ENCODE measurements around the gene NFAM1.

The NFAM1 gene

DNA sequence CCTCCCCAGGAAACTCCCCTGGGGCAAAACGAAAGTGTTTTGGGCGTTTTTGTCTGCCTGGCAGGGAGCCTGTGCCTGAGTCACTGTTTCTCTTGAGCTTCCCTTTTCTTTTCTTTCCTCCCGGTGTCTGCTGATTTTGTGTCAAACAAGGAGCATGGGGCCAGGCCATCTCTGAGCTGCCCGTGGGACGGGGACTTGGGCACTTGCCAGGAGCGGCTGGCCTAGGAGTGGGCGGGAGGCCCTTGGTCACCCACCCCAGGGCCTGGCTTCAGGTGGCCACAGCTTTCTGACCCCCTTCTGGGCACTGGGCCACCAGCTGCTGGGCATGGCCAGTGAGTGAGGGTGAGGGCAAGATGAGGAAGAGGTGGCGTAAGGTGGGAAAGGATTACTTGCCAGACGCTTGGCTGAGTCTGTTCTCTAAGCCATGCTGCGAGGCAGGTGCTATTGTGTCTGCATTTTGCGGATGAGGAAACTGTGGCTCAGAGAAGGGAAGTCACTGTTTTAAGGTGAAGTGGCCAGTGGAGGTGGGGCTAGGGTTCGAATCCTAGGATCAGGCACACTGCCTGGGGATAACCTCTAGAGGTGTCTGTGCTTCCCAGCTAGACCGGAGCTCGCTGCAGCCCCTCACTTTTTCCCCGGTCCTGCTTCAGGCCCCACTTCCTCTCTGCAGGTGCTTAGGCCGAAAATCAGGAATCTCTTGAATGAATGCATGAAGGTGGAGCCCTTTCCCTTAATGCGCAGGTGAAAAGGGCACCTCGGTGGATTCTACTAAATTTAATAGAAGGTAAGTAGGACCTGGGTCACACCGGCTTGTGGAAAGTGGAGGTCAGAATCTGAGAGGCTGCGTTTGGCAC is 7.8 kb upstream of the NFAM1 start:
- no peak for DNase-seq

- no peak for DNase-seq
These were observed 6.9 kb upstream of the NFAM1 start for GRCh38 chr22:42439021-42439567.

DNA sequence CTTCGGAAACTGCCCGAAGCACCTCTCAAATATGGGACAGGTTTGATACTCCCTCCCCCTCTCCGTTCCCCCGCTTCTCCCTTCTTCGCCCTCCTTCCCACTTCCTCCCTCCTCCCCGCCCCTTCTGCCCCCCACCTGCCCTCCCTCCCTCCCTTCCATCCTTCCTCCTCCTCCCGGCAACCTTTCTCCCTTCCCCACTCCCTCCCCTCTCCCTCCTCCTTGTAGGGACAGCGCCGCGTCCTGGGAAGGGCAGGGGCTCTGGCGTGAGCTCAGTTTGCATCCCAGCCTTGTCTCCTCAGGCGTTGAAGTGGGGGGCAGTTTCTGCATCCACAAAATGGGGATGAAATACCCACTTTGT is 6.1 kb upstream of the NFAM1 start:
- no peak for DNase-seq

- DNase-seq = peak; percentile 78
These were observed 5.5 kb upstream of the NFAM1 start for GRCh38 chr22:42437488-42438292.

- DNase-seq = no peak
These were observed 4.2 kb upstream of the NFAM1 start for GRCh38 chr22:42436404-42436803.

DNA sequence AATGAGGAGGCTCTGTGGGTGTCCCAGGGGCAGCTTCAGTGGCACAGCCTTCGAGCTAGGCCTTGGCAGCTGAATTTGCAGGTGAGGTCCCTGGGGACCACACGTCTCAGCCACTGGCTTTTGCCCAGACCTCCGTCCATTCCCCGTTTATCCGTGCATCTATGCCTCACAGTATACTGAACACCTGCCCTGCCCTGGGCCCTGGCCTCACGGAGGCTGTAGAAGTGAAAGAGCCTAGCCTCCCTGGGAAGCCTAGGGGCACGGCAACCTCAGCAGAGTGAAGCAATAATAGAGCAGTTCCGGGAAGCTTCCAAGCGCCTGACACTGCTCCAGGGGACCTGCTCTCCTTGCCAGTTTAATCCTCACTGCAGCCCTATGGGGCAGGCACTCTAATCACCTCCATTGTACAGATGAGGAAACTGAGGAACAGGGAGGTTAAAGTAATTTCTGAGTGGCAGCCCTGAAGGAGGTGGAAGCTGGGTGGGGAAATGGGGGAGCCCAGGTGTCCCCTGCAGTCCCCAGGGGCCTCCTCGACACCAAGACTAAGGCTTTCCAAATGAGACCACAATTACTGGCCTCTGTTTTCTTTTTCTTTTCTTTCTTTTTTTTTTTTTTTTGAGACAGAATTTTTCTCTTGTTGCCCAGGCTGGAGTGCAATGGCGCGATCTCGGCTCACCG is 2.7 kb upstream of the NFAM1 start:
- DNase-seq = no peak

DNA sequence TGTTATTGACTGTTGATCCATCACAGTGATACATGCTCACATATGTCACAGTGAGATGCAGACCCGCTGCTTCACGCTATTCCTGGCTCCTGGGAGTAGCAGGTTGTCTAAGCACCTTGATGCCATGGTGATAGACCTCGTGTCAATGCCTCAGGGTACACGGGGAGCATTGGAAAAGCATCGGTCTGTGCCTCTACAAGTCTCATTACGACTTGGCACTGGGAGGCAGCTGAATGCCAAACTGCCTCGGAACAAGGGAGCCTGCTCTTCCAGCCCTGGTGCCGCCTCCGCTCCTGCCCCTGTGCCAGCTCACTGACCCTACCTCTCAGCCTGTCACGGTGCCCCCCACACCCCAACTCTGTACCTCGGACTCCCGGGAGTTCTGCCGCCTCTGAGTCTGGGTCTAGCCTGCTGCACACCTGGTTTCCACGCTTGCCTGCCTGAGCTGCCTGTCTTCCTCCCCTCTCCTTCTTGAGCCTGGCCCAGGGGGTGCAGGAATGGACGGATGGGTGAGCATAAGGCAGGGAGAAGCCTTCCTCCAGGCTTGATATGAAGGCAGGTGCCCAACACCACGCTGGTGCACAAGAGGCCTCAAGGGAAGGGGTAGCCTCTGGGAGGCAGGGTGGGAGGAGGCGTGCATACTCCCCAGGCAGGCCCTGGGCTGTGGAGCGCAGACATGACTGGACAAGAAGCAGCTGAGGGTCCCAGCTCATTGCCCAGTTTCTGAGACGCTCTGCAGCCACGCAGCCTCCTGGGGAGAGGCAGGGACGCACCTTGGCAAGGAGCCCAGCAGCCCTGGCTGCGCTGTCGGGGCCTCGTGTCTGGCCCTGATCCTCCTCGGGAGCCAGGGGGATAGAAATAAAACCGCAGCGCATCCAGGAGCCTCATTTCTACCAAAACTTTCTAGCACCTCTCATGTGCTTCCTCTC is 1.8 kb upstream of the NFAM1 start:
- DNase-seq = no peak

DNA sequence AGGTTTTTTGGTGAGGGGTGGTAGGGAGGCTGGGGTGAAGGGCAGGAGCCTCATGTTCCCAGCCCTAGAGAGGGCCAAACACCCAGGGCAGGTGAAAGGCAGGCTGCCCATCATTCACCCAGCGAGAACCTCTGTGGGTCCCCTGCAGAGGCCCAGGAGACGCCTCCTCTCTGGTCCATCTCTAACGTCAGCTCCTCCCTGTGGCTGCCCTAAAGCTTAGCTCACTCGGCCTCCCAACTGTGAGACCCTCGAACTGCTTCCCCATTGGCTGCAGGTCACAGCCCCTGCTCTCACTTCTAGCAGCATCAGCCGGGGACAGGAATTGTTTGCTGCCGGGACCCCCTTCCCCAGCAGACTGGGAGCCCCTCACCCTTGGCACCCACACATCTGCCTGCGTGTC is 615 bp upstream of the NFAM1 start:
- no peak for DNase-seq

- DNase-seq = no peak
These were observed 693 bp downstream of the NFAM1 start for GRCh38 chr22:42431401-42432019.

DNA sequence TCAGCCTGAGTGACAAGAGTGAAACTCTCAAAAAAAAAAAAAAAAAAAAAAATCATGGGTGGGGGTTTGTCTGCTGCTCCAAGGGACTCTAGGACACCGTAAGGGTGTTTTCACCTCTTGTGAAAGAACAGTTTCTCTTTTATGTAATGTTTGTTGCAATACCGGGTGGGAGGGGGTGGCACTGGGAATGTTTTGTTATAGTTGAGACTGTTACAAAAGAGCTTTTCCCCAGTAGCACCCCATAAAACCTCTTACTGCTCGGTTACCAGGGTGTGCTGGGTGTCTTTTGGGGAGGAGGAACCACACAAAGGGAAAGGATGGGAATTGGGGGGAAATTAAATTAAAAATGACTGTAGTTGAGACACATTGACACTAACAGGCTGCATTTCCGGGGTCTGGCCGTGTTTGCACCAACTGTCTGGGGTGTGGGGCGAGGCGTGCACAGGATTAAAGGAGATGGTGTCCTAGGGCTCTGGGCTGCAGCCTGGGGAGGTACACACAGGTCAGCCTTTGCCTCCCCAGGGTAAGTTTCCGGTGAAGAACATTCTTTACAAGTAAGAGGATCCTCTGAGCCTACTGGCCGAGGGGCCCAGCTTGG is 1.6 kb downstream of the NFAM1 start:
- DNase-seq = no peak

DNA sequence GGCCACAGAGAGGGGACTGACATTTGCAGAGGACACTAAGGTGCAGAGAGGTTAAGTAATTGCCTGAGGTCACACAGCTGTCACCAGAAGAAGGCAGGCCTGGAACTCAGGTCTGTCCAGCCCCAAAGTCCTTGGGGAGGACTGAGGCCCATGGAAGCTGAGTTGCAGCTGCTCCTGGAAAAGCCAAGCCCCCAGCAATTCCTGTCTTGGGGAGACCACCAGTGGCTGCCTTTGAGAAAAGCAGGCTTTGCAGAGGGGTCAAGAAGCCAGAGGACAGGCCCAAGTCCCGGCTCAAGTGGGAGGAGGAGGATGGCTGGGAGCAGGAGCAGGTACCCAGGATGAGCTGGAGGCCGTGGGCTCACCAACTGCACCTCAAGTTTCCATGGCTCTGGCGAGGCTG is 3.4 kb downstream of the NFAM1 start:
- no peak for DNase-seq

GRCh38 chr22:42428025-42428424 is 4.2 kb downstream of the NFAM1 start:
- no peak for DNase-seq

GRCh38 chr22:42427167-42427566 is 5.0 kb downstream of the NFAM1 start:
- no peak for DNase-seq

GRCh38 chr22:42425989-42426355 is 6.2 kb downstream of the NFAM1 start:
- no peak for DNase-seq

DNA sequence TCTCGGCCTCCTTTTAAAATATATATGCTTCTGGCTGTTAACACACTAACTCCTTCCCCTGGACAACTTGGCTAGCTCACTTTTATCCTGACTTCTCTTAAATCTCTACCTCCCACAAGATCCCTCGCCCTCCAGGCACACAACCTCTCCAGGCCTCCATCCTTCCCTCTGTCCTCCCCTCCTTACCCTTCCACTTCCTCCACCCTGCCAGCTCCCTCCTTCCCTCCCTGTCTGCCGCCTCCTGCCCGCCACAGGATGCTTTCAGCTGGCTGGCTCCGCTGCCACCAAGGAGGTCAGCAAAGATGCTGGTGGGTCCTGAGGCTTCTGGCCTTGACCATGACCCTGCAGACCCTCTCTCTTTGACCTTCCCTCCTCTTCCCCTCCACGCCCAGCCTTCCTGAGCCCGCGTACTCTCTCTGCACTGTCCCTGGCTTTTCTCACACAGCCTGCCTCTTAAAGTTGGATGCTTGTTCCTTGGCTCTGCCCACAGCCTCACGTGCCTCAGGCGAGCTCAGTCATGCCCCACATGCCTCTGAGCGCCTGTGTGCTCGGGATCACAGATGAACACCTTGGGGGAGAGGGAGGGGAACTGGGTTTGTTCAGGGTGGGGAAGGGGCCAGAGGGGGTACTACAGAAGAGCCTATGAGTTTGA is 6.7 kb downstream of the NFAM1 start:
- DNase-seq = no peak

- DNase-seq = no peak
These were observed 12.8 kb downstream of the NFAM1 start for GRCh38 chr22:42419243-42419881.

GRCh38 chr22:42418811-42419242 is 13.4 kb downstream of the NFAM1 start:
- no peak for DNase-seq

- DNase-seq = no peak
These were observed 14.4 kb downstream of the NFAM1 start for GRCh38 chr22:42417645-42418305.

GRCh38 chr22:42416671-42417230 is 15.5 kb downstream of the NFAM1 start:
- DNase-seq = no peak
